Omental fat pad (tissue), 4 donors: Measurements from ENCODE around the gene SCD. TPM values are rescaled to one million over a fixed set of nuclear protein-coding genes. Genes with fewer than 3 reads are reported as not detected.

Source experiments
- ATAC-seq: fragments of 150-250 bp; one replicate; pipeline ENCODE4 v1.9.1; 2016; ENCODE audit warnings: mild to moderate bottlenecking, moderate library complexity; ENCODE audit not compliant: low FRiP score
- DNase-seq: peaks from one replicate; pipeline ENCODE4 v3.0.0-alpha.2; 2019; ENCODE audit warnings: low spot score
- CTCF ChIP-seq, 3 donors: fragments of 450-650 bp; IDR thresholded peaks; one replicate each; pipeline ENCODE4 v1.5.1; 2016 to 2017; ENCODE audit warnings: antibody characterized with exemption in 3 of 3, mild to moderate bottlenecking in 3 of 3, moderate library complexity in 2 of 3
- total RNA-seq, 4 donors: library from RNA; depleted of rRNA; stranded (reverse); fragments of >200 nt; gene quantifications; one replicate each; pipeline ENCODE4 v1.1.0, GENCODE V29; 2016

SCD gene
- total RNA-seq, 4 donors from 2014 or later, result 258 to 1,217 (median 417) TPM

- no peak for DNase-seq
- no peak for TF ChIP-seq CTCF (IDR thresholded peaks at IDR 0.05)
- ATAC-seq, result no peak
These were observed 19.4 kb upstream of the SCD start for GRCh38 chr10:100327718-100328009.

GRCh38 chr10:100328198-100328597, 18.8 kb upstream of the SCD start:
- TF ChIP-seq CTCF (IDR thresholded peaks at IDR 0.05), result no peak
- DNase-seq (no peak), ATAC-seq (no peak)

GRCh38 chr10:100330079-100330478, 17.0 kb upstream of the SCD start, which contains the start of gene PKD2L1:
Gene PKD2L1 (minus strand): TSS chr10:100330228. CDS start chr10:100330103, 125 bp downstream.
- no peak for DNase-seq
- TF ChIP-seq CTCF (IDR thresholded peaks at IDR 0.05), result no peak
- ATAC-seq, result no peak

- TF ChIP-seq CTCF (IDR thresholded peaks at IDR 0.05), result no peak
- ATAC-seq, result no peak
- no peak for DNase-seq
These were observed 13.9 kb upstream of the SCD start for GRCh38 chr10:100333106-100333505.

- no peak for ATAC-seq
- no peak for TF ChIP-seq CTCF (IDR thresholded peaks at IDR 0.05)
- no peak for DNase-seq
These were observed 13.2 kb upstream of the SCD start for GRCh38 chr10:100333661-100334440.

GRCh38 chr10:100334762-100335161, 12.3 kb upstream of the SCD start:
- DNase-seq (no peak), ATAC-seq (no peak)
- no peak for TF ChIP-seq CTCF (IDR thresholded peaks at IDR 0.05)

- DNase-seq (peak; percentile 58), ATAC-seq (no peak)
- TF ChIP-seq CTCF (IDR thresholded peaks at IDR 0.05), result peak in 1 of 3 donors; percentile 45
These were observed 8.5 kb upstream of the SCD start for GRCh38 chr10:100338434-100339036.
